B cell (primary cell): Measurements from ENCODE around the gene SLC4A8. TPM values are rescaled to one million over a fixed set of nuclear protein-coding genes. Genes with fewer than 3 reads are reported as not detected.

ENCODE experiments used
- ATAC-seq: fragments of 200-7000 bp; cut with Tn5 transposase; one replicate; pipeline ENCODE4 v1.10.0; 2021; ENCODE audit warnings: low read depth, mild to moderate bottlenecking, moderate number of reproducible peaks, moderate library complexity
- CTCF ChIA-PET: fragments of 350-600 bp; sonication (Branson Sonifier 250); formaldehyde crosslinking; loops from one replicate; lab custom pipeline; 2021; ENCODE audit warnings: antibody characterized with exemption, inconsistent platforms; lab: Charles Lee
- POLR2A ChIA-PET: fragments of 350-600 bp; sonication (Branson Sonifier 250); formaldehyde crosslinking; loops from one replicate; lab custom pipeline; 2021; ENCODE audit warnings: antibody characterized with exemption; lab: Charles Lee
- DNase-seq: peaks from one replicate; pipeline ENCODE4 v3.0.0; 2013
- H2AFZ ChIP-seq: 2 replicates; pipeline ENCODE4 v1.6.1; 2012; ENCODE audit warnings: mild to moderate bottlenecking, low read depth, low read length; ENCODE audit not compliant: insufficient read depth, poor library complexity, severe bottlenecking
- H3K27ac ChIP-seq, 2 donors: 1 replicate in 1 of 2; 2 replicates in 1 of 2; pipeline ENCODE4 v1.5.1; 2012 to 2013; ENCODE audit warnings: low read length in 2 of 2, mild to moderate bottlenecking in 2 of 2, moderate library complexity in 1 of 2
- H3K27me3 ChIP-seq, 4 experiments: fragments of 200-600 bp in 1 of 4; sonication (generic) in 1 of 4; replicated peaks in 1 of 4; 1 replicate in 2 of 4; 2 replicates in 2 of 4; pipeline versions ENCODE4 v1.6.1 to v1.7.0; 2013 to 2016; ENCODE audit warnings: low read length in 3 of 4, mild to moderate bottlenecking in 2 of 4, mixed read lengths in 1 of 4, moderate library complexity in 1 of 4; ENCODE audit not compliant: insufficient read depth in 4 of 4, control insufficient read depth in 3 of 4; ENCODE audit errors: control extremely low read depth in 1 of 4
- H3K36me3 ChIP-seq, 2 experiments: replicated peaks in 1 of 2; 1 replicate in 1 of 2; 2 replicates in 1 of 2; pipeline versions ENCODE4 v1.6.1 to v1.7.1; 2013; ENCODE audit warnings: low read length in 1 of 2; ENCODE audit not compliant: insufficient read depth in 2 of 2, control insufficient read depth in 1 of 2; ENCODE audit errors: control extremely low read depth in 1 of 2, extremely low read depth in 1 of 2
- H3K4me1 ChIP-seq, 2 donors: fragments of 200-600 bp in 1 of 2; sonication (generic) in 1 of 2; 1 replicate in 1 of 2; 2 replicates in 1 of 2; pipeline versions ENCODE4 v1.5.1 to v1.6.1; 2013 to 2017; ENCODE audit warnings: low read length in 2 of 2; ENCODE audit not compliant: control insufficient read depth in 2 of 2, insufficient read depth in 2 of 2
- H3K4me2 ChIP-seq: replicated peaks from 2 replicates; pipeline ENCODE3; 2012; ENCODE audit warnings: mild to moderate bottlenecking, low read depth, low read length; ENCODE audit not compliant: poor library complexity, severe bottlenecking
- H3K4me3 ChIP-seq, 5 experiments: fragments of 200-600 bp in 1 of 5; sonication (generic) in 1 of 5; 1 replicate in 3 of 5; 2 replicates in 2 of 5; pipeline versions ENCODE4 v1.5.1 to v1.7.0; 2011 to 2016; ENCODE audit warnings: low read length in 4 of 5, mild to moderate bottlenecking in 4 of 5, low read depth in 2 of 5, control low read depth in 1 of 5, moderate library complexity in 1 of 5; ENCODE audit not compliant: insufficient read depth in 1 of 5; ENCODE audit errors: control extremely low read depth in 1 of 5, extremely low read depth in 1 of 5
- H3K79me2 ChIP-seq: fragments of 200-600 bp; sonication (generic); one replicate; pipeline ENCODE4 v1.6.0; 2016; ENCODE audit warnings: low read length; ENCODE audit not compliant: control insufficient read depth, insufficient read depth
- H3K9ac ChIP-seq: fragments of 200-600 bp; sonication (generic); 2 replicates; pipeline ENCODE4 v1.6.1; 2017; ENCODE audit warnings: mild to moderate bottlenecking, low read length, moderate library complexity
- H3K9me3 ChIP-seq, 3 donors: one replicate each; pipeline versions ENCODE4 v1.6.1 to v1.7.1; 2013; ENCODE audit warnings: low read length in 2 of 3; ENCODE audit not compliant: control insufficient read depth in 2 of 3, insufficient read depth in 1 of 3; ENCODE audit errors: control extremely low read depth in 1 of 3
- H4K20me1 ChIP-seq: 2 replicates; pipeline ENCODE4 v1.6.0; 2012; ENCODE audit warnings: mild to moderate bottlenecking, low read length; ENCODE audit not compliant: insufficient read depth, control insufficient read depth, poor library complexity, severe bottlenecking
- H3K27ac Mint-ChIP-seq: one replicate; pipeline ENCODE4 v1.8.0; 2021; ENCODE audit warnings: mixed read lengths
- H3K27me3 Mint-ChIP-seq: one replicate; pipeline ENCODE4 v1.8.0; 2021; ENCODE audit warnings: mixed read lengths
- H3K4me1 Mint-ChIP-seq: one replicate; pipeline ENCODE4 v1.8.0; 2021; ENCODE audit warnings: mixed read lengths
- H3K4me3 Mint-ChIP-seq: one replicate; pipeline ENCODE4 v1.8.0; 2021; ENCODE audit warnings: mixed read lengths
- H3K9me3 Mint-ChIP-seq: one replicate; pipeline ENCODE4 v1.8.0; 2022; ENCODE audit warnings: mixed read lengths; ENCODE audit not compliant: insufficient read depth
- EZH2 ChIP-seq: IDR thresholded peaks from 2 replicates; pipeline ENCODE4 v1.6.1; 2012; ENCODE audit warnings: borderline replicate concordance, low read depth, mild to moderate bottlenecking, moderate library complexity, low read length; ENCODE audit not compliant: insufficient read depth, poor library complexity, severe bottlenecking
- WGBS: methylation state at CpG from one replicate; pipeline ENCODE4 v1.1.5; 2013; ENCODE audit warnings: missing lambda C conversion rate; ENCODE audit not compliant: insufficient coverage; 5-methylcytosine and 5-hydroxymethylcytosine counted together
- intact Hi-C: fragments of 100-400 bp; cut with micrococcal nuclease; formaldehyde crosslinking; loops from one replicate; pipeline ENCODE4 v1.10.0; 2022
- polyA plus RNA-seq: library from polyadenylated mRNA; depleted of rRNA; stranded (reverse); fragments of >200 nt; gene quantifications from 2 replicates; pipeline ENCODE4 v1.2.3, GENCODE V29; 2012
- total RNA-seq, 2 donors: library from RNA; stranded (reverse); fragments of 120-200 nt in 1 of 2; gene quantifications; 1 replicate in 1 of 2; 2 replicates in 1 of 2; pipeline versions ENCODE4 v1.2.3 to v1.2.4, GENCODE V29; 2013 to 2022
- TF ChIP-seq, protein P1 (sequence below): fragments of 200-600 bp; IDR thresholded peaks from one replicate; pipeline ENCODE4 v1.8.0; 2022; ENCODE audit warnings: antibody characterized with exemption, mild to moderate bottlenecking

Gene SLC4A8
- total and polyA plus RNA-seq, 2 donors (not counting 1 experiment from before 2014, with no cell fraction given), result 3.1 to 3.2 TPM

DNA sequence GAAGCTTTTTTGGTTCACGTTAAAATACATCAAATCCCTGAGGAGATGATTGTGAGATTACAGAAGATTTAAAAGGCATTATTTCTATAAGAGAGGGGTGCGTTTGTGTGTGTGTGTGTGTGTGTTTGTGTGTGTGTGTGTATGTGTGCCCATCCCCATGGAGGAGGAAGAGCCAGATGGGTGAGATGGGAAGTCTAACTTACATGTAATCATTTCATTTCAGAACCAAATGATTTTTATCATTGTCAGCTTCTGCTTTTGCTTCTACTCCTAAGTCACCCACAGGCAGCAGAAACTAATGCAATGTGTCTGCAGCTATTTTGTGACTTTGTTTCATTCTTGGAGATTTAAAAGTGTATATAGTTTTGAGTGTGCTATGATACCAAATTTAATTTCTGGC lies 68.7 kb downstream of the SLC4A8 start:
- no peaks in the 10 kb centered on the region for H3K27me3 Mint-ChIP-seq
- no peak overlapping the region for H3K27ac Mint-ChIP-seq
- no peaks in the 10 kb centered on the region for H3K4me1 ChIP-seq
- DNase-seq, result no peak
- no peaks in the 10 kb centered on the region for H3K4me1 Mint-ChIP-seq
- WGBS, result no CpG with 5 or more reads among the region's 2 CpGs
- H3K79me2 ChIP-seq, result no peaks in the 10 kb centered on the region
- no peaks in the 10 kb centered on the region for H4K20me1 ChIP-seq
- H3K4me2 ChIP-seq, result no peak overlapping the region
- no peak overlapping the region for H3K9ac ChIP-seq
- ATAC-seq, result no peak
- no peaks in the 10 kb centered on the region for H3K27me3 ChIP-seq
- CTCF ChIA-PET, result no interaction called here
- POLR2A ChIA-PET, result no interaction called here
- no peaks in the 10 kb centered on the region for H3K9me3 ChIP-seq
- H3K4me3 ChIP-seq, result no peak overlapping the region
- H3K27ac ChIP-seq, result no peak overlapping the region
- intact Hi-C loops, result no loop called here
- H3K4me3 Mint-ChIP-seq, result no peak overlapping the region
- no peaks in the 10 kb centered on the region for H3K36me3 ChIP-seq
- no peak overlapping the region for H2AFZ ChIP-seq
- no peaks in the 10 kb centered on the region for H3K9me3 Mint-ChIP-seq
- TF ChIP-seq, protein P1, sequence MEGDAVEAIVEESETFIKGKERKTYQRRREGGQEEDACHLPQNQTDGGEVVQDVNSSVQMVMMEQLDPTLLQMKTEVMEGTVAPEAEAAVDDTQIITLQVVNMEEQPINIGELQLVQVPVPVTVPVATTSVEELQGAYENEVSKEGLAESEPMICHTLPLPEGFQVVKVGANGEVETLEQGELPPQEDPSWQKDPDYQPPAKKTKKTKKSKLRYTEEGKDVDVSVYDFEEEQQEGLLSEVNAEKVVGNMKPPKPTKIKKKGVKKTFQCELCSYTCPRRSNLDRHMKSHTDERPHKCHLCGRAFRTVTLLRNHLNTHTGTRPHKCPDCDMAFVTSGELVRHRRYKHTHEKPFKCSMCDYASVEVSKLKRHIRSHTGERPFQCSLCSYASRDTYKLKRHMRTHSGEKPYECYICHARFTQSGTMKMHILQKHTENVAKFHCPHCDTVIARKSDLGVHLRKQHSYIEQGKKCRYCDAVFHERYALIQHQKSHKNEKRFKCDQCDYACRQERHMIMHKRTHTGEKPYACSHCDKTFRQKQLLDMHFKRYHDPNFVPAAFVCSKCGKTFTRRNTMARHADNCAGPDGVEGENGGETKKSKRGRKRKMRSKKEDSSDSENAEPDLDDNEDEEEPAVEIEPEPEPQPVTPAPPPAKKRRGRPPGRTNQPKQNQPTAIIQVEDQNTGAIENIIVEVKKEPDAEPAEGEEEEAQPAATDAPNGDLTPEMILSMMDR, result no peak

DNA sequence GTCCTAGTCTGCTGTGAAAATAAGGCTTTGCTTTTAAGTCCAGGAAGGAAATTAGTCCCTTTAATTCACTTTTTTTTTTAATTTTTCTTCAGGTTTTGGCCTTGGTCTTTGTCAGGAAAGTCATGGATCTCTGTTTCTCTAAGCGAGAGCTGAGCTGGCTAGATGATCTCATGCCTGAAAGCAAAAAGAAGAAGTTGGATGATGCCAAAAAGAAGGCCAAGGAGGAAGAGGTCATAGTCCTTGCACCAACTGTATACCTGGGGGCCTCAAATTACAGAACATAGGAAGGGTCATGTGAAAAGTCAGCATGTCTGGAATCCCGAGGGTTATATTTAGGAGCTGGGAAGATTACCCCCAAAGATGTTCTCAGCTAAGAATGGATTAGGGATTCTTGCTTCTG lies 72.3 kb downstream of the SLC4A8 start:
- Histone ChIP-seq H3K36me3 (no peaks in the 10 kb centered on the region), H3K27me3 (no peaks in the 10 kb centered on the region), H4K20me1 (no peaks in the 10 kb centered on the region), H2AFZ (no peak overlapping the region), H3K4me2 (no peak overlapping the region), H3K79me2 (no peaks in the 10 kb centered on the region), H3K4me3 (no peak overlapping the region), H3K27ac (no peak overlapping the region), H3K9me3 (no peaks in the 10 kb centered on the region), H3K4me1 (peaks cover 2 to 5% of the 10 kb centered on the region in 2 donors), H3K9ac (no peak overlapping the region)
- H3K4me1 Mint-ChIP-seq, result peaks cover 4% of the 10 kb centered on the region
- ChIA-PET POLR2A (no interaction called here), CTCF (no interaction called here)
- H3K9me3 Mint-ChIP-seq, result no peaks in the 10 kb centered on the region
- H3K27ac Mint-ChIP-seq, result no peak overlapping the region
- ATAC-seq, result no peak
- no peak overlapping the region for H3K4me3 Mint-ChIP-seq
- no CpG with 5 or more reads among the region's 2 CpGs for WGBS
- intact Hi-C loops, result no loop called here
- TF ChIP-seq, protein P1, result no peak
- no peak for TF ChIP-seq EZH2
- no peaks in the 10 kb centered on the region for H3K27me3 Mint-ChIP-seq
- no peak for DNase-seq
